Glutamatergic neuron (in vitro differentiated cells): Measurements from ENCODE around the gene ANXA4. TPM values are rescaled to one million over a fixed set of nuclear protein-coding genes. Genes with fewer than 3 reads are reported as not detected.
"Not testable (repeated sequence)": the region's sequence is repeated elsewhere in the genome, so short reads cannot be mapped to it uniquely, and the experiment has no call there.

Experiments
- DNase-seq: peaks from one replicate; pipeline ENCODE4 v3.0.0; 2022
- H3K27ac Mint-ChIP-seq: one replicate; pipeline ENCODE4 v1.8.0; 2020; ENCODE audit warnings: mild to moderate bottlenecking, mixed read lengths, inconsistent platforms; ENCODE audit not compliant: unreplicated experiment
- H3K27me3 Mint-ChIP-seq: one replicate; pipeline ENCODE4 v1.8.0; 2020; ENCODE audit warnings: mild to moderate bottlenecking, moderate library complexity, mixed read lengths, inconsistent platforms; ENCODE audit not compliant: unreplicated experiment
- H3K36me3 Mint-ChIP-seq: one replicate; pipeline ENCODE4 v1.8.0; 2020; ENCODE audit warnings: mild to moderate bottlenecking, mixed read lengths, inconsistent platforms; ENCODE audit not compliant: unreplicated experiment
- H3K4me1 Mint-ChIP-seq: one replicate; pipeline ENCODE4 v1.8.0; 2020; ENCODE audit warnings: mild to moderate bottlenecking, low read depth, mixed read lengths, inconsistent platforms; ENCODE audit not compliant: unreplicated experiment
- H3K4me3 Mint-ChIP-seq: one replicate; pipeline ENCODE4 v1.8.0; 2020; ENCODE audit warnings: mild to moderate bottlenecking, mixed read lengths, inconsistent platforms; ENCODE audit not compliant: unreplicated experiment
- H3K9me3 Mint-ChIP-seq: one replicate; pipeline ENCODE4 v1.8.0; 2020; ENCODE audit warnings: mild to moderate bottlenecking, moderate library complexity, mixed read lengths, inconsistent platforms; ENCODE audit not compliant: unreplicated experiment
- CTCF ChIP-seq: fragments of 200-600 bp; sonication (generic); IDR thresholded peaks from one replicate; pipeline ENCODE4 v1.5.0; 2021; ENCODE audit not compliant: partially characterized antibody, unreplicated experiment
- total RNA-seq: library from RNA; stranded (reverse); fragmentation: NEBNext Ultra II Directional; extraction: Animal tissue kit (Norgen Biotek cat#: 25700); gene quantifications from one replicate; pipeline ENCODE4 v1.2.1, GENCODE V29; 2021; ENCODE audit not compliant: unreplicated experiment

ANXA4 gene
- total RNA-seq, 1 donor from 2014 or later: 3.1 TPM

- no peak for TF ChIP-seq CTCF
- Mint-ChIP-seq H3K4me1 (peaks cover 8% of the 10 kb centered on the region), H3K4me3 (peak overlapping the region; percentile 93), H3K27me3 (no peaks in the 10 kb centered on the region), H3K27ac (no peak overlapping the region), H3K9me3 (peaks cover 2% of the 10 kb centered on the region), H3K36me3 (no peaks in the 10 kb centered on the region)
- DNase-seq: no peak
These were observed 86.0 kb downstream of the ANXA4 start for GRCh38 chr2:69827796-69828540.

GRCh38 chr2:69828938-69829255 is 87.0 kb downstream of the ANXA4 start:
- H3K4me3 Mint-ChIP-seq: peak overlapping the region; percentile 93
- peaks cover 2% of the 10 kb centered on the region for H3K9me3 Mint-ChIP-seq
- peak overlapping the region; percentile 66 for H3K27ac Mint-ChIP-seq
- H3K36me3 Mint-ChIP-seq: no peaks in the 10 kb centered on the region
- peaks cover 8% of the 10 kb centered on the region for H3K4me1 Mint-ChIP-seq
- DNase-seq: no peak
- H3K27me3 Mint-ChIP-seq: no peaks in the 10 kb centered on the region
- no peak for TF ChIP-seq CTCF

- DNase-seq: peak; percentile 100
- TF ChIP-seq CTCF: no peak
- Mint-ChIP-seq H3K27me3 (no peaks in the 10 kb centered on the region), H3K36me3 (no peaks in the 10 kb centered on the region), H3K9me3 (peaks cover 2% of the 10 kb centered on the region), H3K27ac (peak within 1 kb of the TSS; percentile 66), H3K4me1 (peaks cover 8% of the 10 kb centered on the region), H3K4me3 (peak within 1 kb of the TSS; percentile 93)
These were observed 87.5 kb downstream of the ANXA4 start, which contains the start of gene GMCL1 for GRCh38 chr2:69829256-69830044. Gene GMCL1 (plus strand): TSS chr2:69829660. CDS start chr2:69829893, 233 bp downstream.

GRCh38 chr2:69830045-69830905 is 88.3 kb downstream of the ANXA4 start:
- Mint-ChIP-seq H3K4me3 (peak overlapping the region; percentile 93), H3K4me1 (peaks cover 8% of the 10 kb centered on the region), H3K36me3 (no peaks in the 10 kb centered on the region), H3K27ac (no peak overlapping the region), H3K9me3 (peaks cover 2% of the 10 kb centered on the region), H3K27me3 (no peaks in the 10 kb centered on the region)
- TF ChIP-seq CTCF: no peak
- peak; percentile 38 for DNase-seq

- not testable (repeated sequence) for H3K9me3 Mint-ChIP-seq, DNase-seq, H3K27ac Mint-ChIP-seq, H3K4me1 Mint-ChIP-seq, H3K27me3 Mint-ChIP-seq, H3K36me3 Mint-ChIP-seq
- H3K4me3 Mint-ChIP-seq: peak overlapping the region; percentile 93
These were observed 88.9 kb downstream of the ANXA4 start for GRCh38 chr2:69830906-69831241.
